ENCODE data around the gene SLC25A10. TPM values are rescaled to one million over a fixed set of nuclear protein-coding genes. Genes with fewer than 3 reads are reported as not detected.
"Not testable (repeated sequence)": the region's sequence is repeated elsewhere in the genome, so short reads cannot be mapped to it uniquely, and the experiment has no call there.

The SLC25A10 gene
- total RNA-seq, 2 experiments from 2014 or later = 4.6 TPM

DNA sequence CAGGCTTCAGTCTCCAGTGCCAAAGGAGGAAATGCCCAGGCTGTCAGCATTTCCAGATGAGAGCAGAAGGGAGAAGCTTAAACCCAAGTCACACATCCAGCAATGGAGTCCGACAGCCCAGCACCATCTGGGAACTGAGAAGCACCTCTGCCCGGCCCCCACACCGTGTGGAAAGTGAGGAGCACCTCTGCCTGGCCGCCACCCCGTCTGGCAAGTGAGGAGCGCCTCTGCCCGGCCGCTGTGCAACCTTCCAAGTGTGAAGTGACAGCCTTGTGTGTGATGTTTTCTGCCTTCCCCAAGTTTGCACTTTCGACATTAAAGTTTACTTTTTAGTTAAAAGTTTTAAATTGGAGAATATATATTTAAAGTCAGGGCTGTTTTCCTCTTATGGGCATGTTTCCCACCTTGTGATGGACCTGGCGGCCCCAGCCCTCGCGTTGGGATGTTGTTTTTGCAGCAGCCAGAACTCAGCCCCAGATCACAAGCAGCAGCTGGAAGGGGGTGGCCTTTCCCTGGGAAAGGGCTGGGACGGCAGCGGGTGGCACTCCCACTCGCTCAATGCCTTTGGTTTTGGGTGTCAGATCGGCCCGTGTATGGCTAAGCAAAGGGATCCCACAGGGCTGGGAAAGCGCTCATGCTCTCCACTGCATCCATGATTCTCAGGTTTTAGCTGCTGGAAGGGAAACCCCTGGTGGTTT, 38.4 kb upstream of the SLC25A10 start:
- ATAC-seq (ENCODE audit: poor library complexity) (no peak), DNase-seq (no peak)
- Mint-ChIP-seq H3K4me3 (no peak overlapping the region), H3K27me3 (no peaks in the 10 kb centered on the region), H3K9me3 (no peaks in the 10 kb centered on the region), H3K27ac (no peak overlapping the region), H3K36me3 (ENCODE audit: low read depth) (peaks cover 35% of the 10 kb centered on the region), H3K4me1 (ENCODE audit: low read depth) (peaks cover 6% of the 10 kb centered on the region)
- TF ChIP-seq, protein P1, sequence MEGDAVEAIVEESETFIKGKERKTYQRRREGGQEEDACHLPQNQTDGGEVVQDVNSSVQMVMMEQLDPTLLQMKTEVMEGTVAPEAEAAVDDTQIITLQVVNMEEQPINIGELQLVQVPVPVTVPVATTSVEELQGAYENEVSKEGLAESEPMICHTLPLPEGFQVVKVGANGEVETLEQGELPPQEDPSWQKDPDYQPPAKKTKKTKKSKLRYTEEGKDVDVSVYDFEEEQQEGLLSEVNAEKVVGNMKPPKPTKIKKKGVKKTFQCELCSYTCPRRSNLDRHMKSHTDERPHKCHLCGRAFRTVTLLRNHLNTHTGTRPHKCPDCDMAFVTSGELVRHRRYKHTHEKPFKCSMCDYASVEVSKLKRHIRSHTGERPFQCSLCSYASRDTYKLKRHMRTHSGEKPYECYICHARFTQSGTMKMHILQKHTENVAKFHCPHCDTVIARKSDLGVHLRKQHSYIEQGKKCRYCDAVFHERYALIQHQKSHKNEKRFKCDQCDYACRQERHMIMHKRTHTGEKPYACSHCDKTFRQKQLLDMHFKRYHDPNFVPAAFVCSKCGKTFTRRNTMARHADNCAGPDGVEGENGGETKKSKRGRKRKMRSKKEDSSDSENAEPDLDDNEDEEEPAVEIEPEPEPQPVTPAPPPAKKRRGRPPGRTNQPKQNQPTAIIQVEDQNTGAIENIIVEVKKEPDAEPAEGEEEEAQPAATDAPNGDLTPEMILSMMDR (IDR thresholded peaks at IDR 0.05) = no peak
- Histone ChIP-seq H3K36me3 (ENCODE audit: insufficient read depth, low read length) (peaks cover 51% of the 10 kb centered on the region), H3K4me1 (ENCODE audit: insufficient read depth, low read length) (peaks cover 6% of the 10 kb centered on the region), H3K27ac (ENCODE audit: low read depth in 1 of 2, low read length in 2 of 2) (no peak overlapping the region), H3K27me3 (ENCODE audit: control insufficient read depth in 1 of 2, insufficient read depth in 2 of 2, low read length in 2 of 2) (no peaks in the 10 kb centered on the region), H3K4me3 (ENCODE audit: low read length) (no peak overlapping the region), H3K9me3 (ENCODE audit: control insufficient read depth in 1 of 2, insufficient read depth in 1 of 2, low read length in 2 of 2) (no peaks in the 10 kb centered on the region)
- intact Hi-C loops (cut with DNase I, micrococcal nuclease) = no loop called here
- ChIA-PET CTCF (no interaction called here), POLR2A (interaction anchor here (1.5 to 1.7 kb wide), 2 partner anchors 10 kb away, joined by 4 read pairs; partner anchors contain the start of genes ARL16 and HGS)

DNA sequence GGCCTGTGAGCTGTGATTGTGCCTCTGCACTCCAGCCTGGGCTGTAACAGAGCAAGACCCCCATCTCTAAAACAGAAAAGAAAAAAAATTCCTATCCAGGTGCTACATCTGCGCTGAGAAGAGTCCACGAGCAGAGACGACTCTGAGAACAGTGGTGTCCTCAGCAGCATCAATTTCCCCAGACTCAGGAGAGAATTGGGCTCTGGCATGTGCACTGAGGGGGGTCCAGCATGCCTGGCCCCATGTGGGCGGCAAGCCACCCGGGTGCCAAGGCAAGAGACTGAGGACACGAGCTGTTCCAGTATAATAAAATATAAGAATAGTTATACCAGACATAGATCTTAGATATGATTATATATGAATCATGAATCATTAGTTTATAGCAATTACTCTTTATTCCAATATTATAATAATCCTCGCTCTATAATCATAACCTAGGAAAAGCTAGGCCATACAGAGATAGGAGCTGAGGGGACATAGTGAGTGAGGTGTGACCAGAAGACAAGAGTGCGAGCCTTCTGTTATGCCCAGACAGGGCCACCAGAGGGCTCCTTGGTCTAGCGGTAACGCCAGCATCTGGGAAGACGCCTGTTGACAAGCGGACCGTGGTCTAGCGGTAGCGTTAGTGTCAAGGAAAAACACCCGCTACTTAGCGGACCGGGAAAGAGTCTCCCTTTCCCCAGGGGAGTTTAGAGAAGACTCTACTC, 36.4 kb upstream of the SLC25A10 start:
- H3K27me3 Mint-ChIP-seq; H3K9me3 Mint-ChIP-seq; H3K27me3 ChIP-seq (ENCODE audit: control insufficient read depth in 1 of 2, insufficient read depth in 2 of 2, low read length in 2 of 2); H3K9me3 ChIP-seq (ENCODE audit: control insufficient read depth in 1 of 2, insufficient read depth in 1 of 2, low read length in 2 of 2); H3K4me1 ChIP-seq (ENCODE audit: insufficient read depth, low read length); H3K4me3 ChIP-seq (ENCODE audit: low read length); H3K27ac ChIP-seq (ENCODE audit: low read depth in 1 of 2, low read length in 2 of 2); H3K27ac Mint-ChIP-seq; intact Hi-C loops (cut with DNase I, micrococcal nuclease); ATAC-seq (ENCODE audit: poor library complexity); H3K4me1 Mint-ChIP-seq (ENCODE audit: low read depth): not testable (repeated sequence)
- Mint-ChIP-seq H3K4me3 (peak overlapping the region; percentile 11), H3K36me3 (ENCODE audit: low read depth) (peaks cover 26% of the 10 kb centered on the region)
- ChIA-PET CTCF (interaction anchor here (1.0 kb wide), 1 partner anchor 10 kb away, joined by 5 read pairs; no protein-coding TSS in a partner anchor), POLR2A (interaction anchor here (0.5 to 0.8 kb wide), 3 partner anchors 13 to 27 kb away, joined by 3 read pairs; partner anchors contain the start of genes MRPL12 and PDE6G)
- peak in 6 of 14 experiments; percentile 15 to 46 (median 26) for DNase-seq
- H3K36me3 ChIP-seq (ENCODE audit: insufficient read depth, low read length) = peaks cover 35% of the 10 kb centered on the region
- TF ChIP-seq, protein P1 (IDR thresholded peaks at IDR 0.05) = peak; percentile 66

DNA sequence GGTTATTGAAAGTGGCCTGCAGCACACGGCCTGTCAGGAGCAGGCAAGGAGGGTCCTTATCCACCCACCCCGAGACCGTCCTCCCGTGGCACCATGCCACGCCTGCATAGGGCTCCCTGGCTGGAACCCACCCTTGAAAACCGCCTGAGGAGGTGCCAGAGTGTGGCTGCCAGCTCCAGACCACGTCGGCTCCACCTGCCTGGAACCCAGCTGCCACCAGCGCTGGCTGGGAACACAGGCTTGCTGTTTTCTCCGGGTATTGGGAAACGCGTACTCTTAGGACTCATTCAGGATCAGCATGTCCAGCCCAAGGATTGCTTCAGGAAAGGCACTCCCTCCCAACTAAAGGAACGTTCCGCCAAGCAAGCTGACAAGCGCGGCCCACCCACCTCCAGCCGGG, 35.2 kb upstream of the SLC25A10 start:
- ChIA-PET POLR2A (no interaction called here), CTCF (no interaction called here)
- TF ChIP-seq, protein P1 (IDR thresholded peaks at IDR 0.05) = no peak
- H3K27me3 ChIP-seq (ENCODE audit: control insufficient read depth in 1 of 2, insufficient read depth in 2 of 2, low read length in 2 of 2) = no peaks in the 10 kb centered on the region
- DNase-seq (no peak), ATAC-seq (ENCODE audit: poor library complexity) (no peak)
- Mint-ChIP-seq H3K4me3 (no peak overlapping the region), H3K4me1 (ENCODE audit: low read depth) (peaks cover 6% of the 10 kb centered on the region), H3K27me3 (no peaks in the 10 kb centered on the region), H3K27ac (no peak overlapping the region), H3K36me3 (ENCODE audit: low read depth) (peaks cover 14% of the 10 kb centered on the region), H3K9me3 (no peaks in the 10 kb centered on the region)
- H3K4me3 ChIP-seq (ENCODE audit: low read length) = no peak overlapping the region
- intact Hi-C loops (cut with DNase I, micrococcal nuclease) = no loop called here
- H3K4me1 ChIP-seq (ENCODE audit: insufficient read depth, low read length) = peaks cover 4% of the 10 kb centered on the region
- H3K9me3 ChIP-seq (ENCODE audit: control insufficient read depth in 1 of 2, insufficient read depth in 1 of 2, low read length in 2 of 2) = no peaks in the 10 kb centered on the region
- no peak overlapping the region for H3K27ac ChIP-seq (ENCODE audit: low read depth in 1 of 2, low read length in 2 of 2)
- peaks cover 25% of the 10 kb centered on the region for H3K36me3 ChIP-seq (ENCODE audit: insufficient read depth, low read length)

Measured in CD4-positive, alpha-beta T cell (primary cell).